ENCODE measurements around the gene PAWR. TPM values are rescaled to one million over a fixed set of nuclear protein-coding genes. Genes with fewer than 3 reads are reported as not detected.
"Not testable (repeated sequence)": the region's sequence is repeated elsewhere in the genome, so short reads cannot be mapped to it uniquely, and the experiment has no call there.

PAWR gene
- total and polyA plus RNA-seq, 8 donors, result 51.0 to 86.2 (median 68.3) TPM

- H3K27ac ChIP-seq, result peak overlapping the region; percentile 65 to 81
- H3K4me1 ChIP-seq, result peaks cover 6 to 21% of the 10 kb centered on the region in 2 donors
- H3K36me3 ChIP-seq, result peaks cover 0 to 7% of the 10 kb centered on the region in 2 donors
- H3K27me3 ChIP-seq, result no peaks in the 10 kb centered on the region
- ATAC-seq, result no peak
- DNase-seq, result no peak
- no peaks in the 10 kb centered on the region for H3K9me3 ChIP-seq
- intact Hi-C loops (cut with DNase I), result no loop called here
- TF ChIP-seq, protein P1, sequence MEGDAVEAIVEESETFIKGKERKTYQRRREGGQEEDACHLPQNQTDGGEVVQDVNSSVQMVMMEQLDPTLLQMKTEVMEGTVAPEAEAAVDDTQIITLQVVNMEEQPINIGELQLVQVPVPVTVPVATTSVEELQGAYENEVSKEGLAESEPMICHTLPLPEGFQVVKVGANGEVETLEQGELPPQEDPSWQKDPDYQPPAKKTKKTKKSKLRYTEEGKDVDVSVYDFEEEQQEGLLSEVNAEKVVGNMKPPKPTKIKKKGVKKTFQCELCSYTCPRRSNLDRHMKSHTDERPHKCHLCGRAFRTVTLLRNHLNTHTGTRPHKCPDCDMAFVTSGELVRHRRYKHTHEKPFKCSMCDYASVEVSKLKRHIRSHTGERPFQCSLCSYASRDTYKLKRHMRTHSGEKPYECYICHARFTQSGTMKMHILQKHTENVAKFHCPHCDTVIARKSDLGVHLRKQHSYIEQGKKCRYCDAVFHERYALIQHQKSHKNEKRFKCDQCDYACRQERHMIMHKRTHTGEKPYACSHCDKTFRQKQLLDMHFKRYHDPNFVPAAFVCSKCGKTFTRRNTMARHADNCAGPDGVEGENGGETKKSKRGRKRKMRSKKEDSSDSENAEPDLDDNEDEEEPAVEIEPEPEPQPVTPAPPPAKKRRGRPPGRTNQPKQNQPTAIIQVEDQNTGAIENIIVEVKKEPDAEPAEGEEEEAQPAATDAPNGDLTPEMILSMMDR (IDR thresholded peaks at IDR 0.05), result no peak
- no peak overlapping the region for H3K4me3 ChIP-seq
Measured at GRCh38 chr12:79548610-79548924, 142.2 kb downstream of the PAWR start.

GRCh38 chr12:79547735-79548609, 142.8 kb downstream of the PAWR start:
- intact Hi-C loops (cut with DNase I), result no loop called here

GRCh38 chr12:79547044-79547734, 143.6 kb downstream of the PAWR start:
- no peaks in the 10 kb centered on the region for H3K9me3 ChIP-seq
- H3K27me3 ChIP-seq, result no peaks in the 10 kb centered on the region
- H3K36me3 ChIP-seq, result no peaks in the 10 kb centered on the region
- H3K4me1 ChIP-seq, result peaks cover 6 to 21% of the 10 kb centered on the region in 2 donors
- DNase-seq (no peak), ATAC-seq (peak; percentile 89)
- intact Hi-C loops (cut with DNase I), result no loop called here
- H3K4me3 ChIP-seq, result no peak overlapping the region
- TF ChIP-seq, protein P1 (IDR thresholded peaks at IDR 0.05), result no peak
- H3K27ac ChIP-seq, result peak overlapping the region; percentile 65 to 81

More at GRCh38 chr12:79547735-79548609, 142.8 kb downstream of the PAWR start:
- peaks cover 6 to 21% of the 10 kb centered on the region in 2 donors for H3K4me1 ChIP-seq
- H3K27ac ChIP-seq, result peak overlapping the region; percentile 65 to 81
- ATAC-seq (peak; percentile 83), DNase-seq (peak in 2 of 4 donors; percentile 53 to 64)
- peaks cover 0 to 3% of the 10 kb centered on the region in 2 donors for H3K36me3 ChIP-seq
- H3K4me3 ChIP-seq, result no peak overlapping the region
- no peaks in the 10 kb centered on the region for H3K9me3 ChIP-seq
- H3K27me3 ChIP-seq, result no peaks in the 10 kb centered on the region
- TF ChIP-seq, protein P1 (IDR thresholded peaks at IDR 0.05), result peak in 1 of 2 donors; percentile 62

DNA sequence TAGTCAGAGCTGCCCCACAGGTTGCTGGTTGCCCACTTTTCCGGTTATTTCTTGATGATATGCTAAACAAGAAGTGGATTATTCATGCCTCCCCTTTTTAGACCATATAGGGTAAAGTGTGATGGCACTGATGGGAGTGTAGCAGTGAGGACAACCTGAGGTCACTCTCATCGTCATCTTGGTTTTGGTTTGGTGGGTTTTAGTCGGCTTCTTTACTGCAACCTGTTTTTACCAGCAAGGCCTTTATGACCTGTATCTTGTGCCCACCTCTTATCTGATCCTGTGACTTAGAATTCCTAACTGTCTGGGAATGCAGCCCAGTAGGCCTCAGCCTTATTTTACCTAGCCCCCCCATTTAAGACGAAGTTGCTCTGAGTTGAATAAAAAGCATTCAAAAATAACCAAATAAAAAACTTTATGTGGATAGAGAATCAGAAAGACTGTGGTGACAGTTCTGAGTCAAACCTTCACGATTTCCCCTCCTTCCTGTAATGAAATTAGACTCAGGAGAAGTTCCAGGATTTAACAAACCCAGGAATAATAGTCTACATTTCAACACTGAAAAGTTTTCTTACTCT, 144.2 kb downstream of the PAWR start:
- Histone ChIP-seq H3K27me3 (no peaks in the 10 kb centered on the region), H3K4me3 (no peak overlapping the region), H3K9me3 (no peaks in the 10 kb centered on the region), H3K27ac (peak overlapping the region; percentile 44 to 65), H3K36me3 (no peaks in the 10 kb centered on the region), H3K4me1 (peaks cover 6 to 21% of the 10 kb centered on the region in 2 donors)
- DNase-seq (no peak), ATAC-seq (no peak)
- TF ChIP-seq, protein P1 (IDR thresholded peaks at IDR 0.05), result no peak
- intact Hi-C loops (cut with DNase I), result no loop called here

GRCh38 chr12:79544439-79544838, 146.3 kb downstream of the PAWR start:
- intact Hi-C loops (cut with DNase I); H3K36me3 ChIP-seq; H3K4me3 ChIP-seq; DNase-seq; H3K9me3 ChIP-seq; H3K27ac ChIP-seq; ATAC-seq; H3K27me3 ChIP-seq: not testable (repeated sequence)
- H3K4me1 ChIP-seq, result peaks cover 6 to 21% of the 10 kb centered on the region in 2 donors

Measured in left lung (tissue), 10 donors.